K562 (cell line): ENCODE results near the gene CYP2D6. TPM values are rescaled to one million over a fixed set of nuclear protein-coding genes. Genes with fewer than 3 reads are reported as not detected.

Experiments
- ATAC-seq: fragments of 200-7000 bp; cut with Tn5 transposase; 3 replicates; pipeline ENCODE4 v1.9.1; 2020; ENCODE audit warnings: moderate library complexity
- BruUV-seq: library from RNA; stranded (reverse); fragments of 400-500 nt; replicated peaks from 2 replicates; lab custom pipeline; 2021; lab: Mats Ljungman, UMichigan
- CTCF ChIA-PET: fragments of 300-600 bp; formaldehyde crosslinking; extraction: SDS; loops from one replicate; lab custom pipeline; 2021; ENCODE audit warnings: low intra/inter-chr PET ratio; lab: Yijun Ruan, JAX
- POLR2A ChIA-PET: fragments of 300-600, 350-650 bp; sonication (Branson Sonifier 250); formaldehyde crosslinking; extraction: SDS; loops from one replicate; lab custom pipeline; 2021; ENCODE audit warnings: antibody characterized with exemption, inconsistent platforms; lab: Yijun Ruan, JAX
- DNase-seq, 4 experiments: peaks; one replicate each; pipeline versions ENCODE4 v3.0.0 to v3.0.0-alpha.2; 2011 to 2018; ENCODE audit warnings: low spot score in 3 of 4, mixed read lengths in 3 of 4; ENCODE audit errors: extremely low read depth in 1 of 4
- FAIRE-seq: peaks from 2 replicates; lab custom pipeline; 2011; peaks lifted over from hg19 to GRCh38; lab: Jason Lieb, UNC
- H2AFZ ChIP-seq: 2 replicates; pipeline ENCODE4 v1.6.0; 2011; ENCODE audit warnings: low read depth, low read length, control low read depth, inconsistent platforms
- H3K27ac ChIP-seq: fragments of 200-600 bp; 3 replicates; pipeline ENCODE4 v1.8.0; 2011; ENCODE audit warnings: low read depth, mild to moderate bottlenecking, control low read depth, inconsistent platforms, low read length, moderate library complexity, mixed read lengths; ENCODE audit errors: extremely low read depth
- H3K27me3 ChIP-seq, 2 experiments: fragments of 300-600 bp in 1 of 2; 2 replicates in 1 of 2; 3 replicates in 1 of 2; pipeline versions ENCODE4 v1.6.0 to v1.8.0; 2011; ENCODE audit warnings: inconsistent platforms in 2 of 2, low read length in 2 of 2, mild to moderate bottlenecking in 1 of 2, mixed read lengths in 1 of 2, moderate library complexity in 1 of 2; ENCODE audit not compliant: control insufficient read depth in 2 of 2, insufficient read depth in 2 of 2
- H3K36me3 ChIP-seq: fragments of 300-600 bp; 3 replicates; pipeline ENCODE4 v1.8.0; 2011; ENCODE audit warnings: mild to moderate bottlenecking, low read length, inconsistent platforms; ENCODE audit not compliant: control insufficient read depth, insufficient read depth
- H3K4me1 ChIP-seq, 2 experiments: fragments of 200-600 bp in 1 of 2; replicated peaks in 1 of 2; 2 replicates in 1 of 2; 3 replicates in 1 of 2; pipeline versions ENCODE4 v1.5.1 to v1.8.0; 2011; ENCODE audit warnings: inconsistent platforms in 2 of 2, low read length in 2 of 2, mild to moderate bottlenecking in 1 of 2, mixed read lengths in 1 of 2, moderate library complexity in 1 of 2; ENCODE audit not compliant: control insufficient read depth in 2 of 2, insufficient read depth in 2 of 2
- H3K4me2 ChIP-seq: 2 replicates; pipeline ENCODE4 v1.6.1; 2011; ENCODE audit warnings: low read length, control low read depth, inconsistent platforms, mixed read lengths; ENCODE audit not compliant: insufficient read depth
- H3K4me3 ChIP-seq: fragments of 200-600 bp; sonication (generic), shearing (Covaris generic); 2 replicates; pipeline ENCODE4 v1.5.1; 2016; ENCODE audit warnings: control low read depth, inconsistent platforms
- H3K79me2 ChIP-seq: fragments of 200-600 bp; 3 replicates; pipeline ENCODE4 v1.8.0; 2011; ENCODE audit warnings: low read length, inconsistent platforms; ENCODE audit not compliant: control insufficient read depth, insufficient read depth
- H3K9ac ChIP-seq, 2 experiments: 2 replicates each; pipeline versions ENCODE4 v1.6.0 to v1.6.1; 2011; ENCODE audit warnings: low read depth in 2 of 2, low read length in 2 of 2, control low read depth in 1 of 2, inconsistent platforms in 1 of 2, mild to moderate bottlenecking in 1 of 2, mixed read lengths in 1 of 2; ENCODE audit not compliant: insufficient read depth in 1 of 2
- H3K9me1 ChIP-seq: one replicate; pipeline ENCODE4 v1.6.0; 2011; ENCODE audit warnings: inconsistent platforms, mild to moderate bottlenecking, low read length, moderate library complexity; ENCODE audit not compliant: control insufficient read depth, insufficient read depth
- H3K9me3 ChIP-seq: replicated peaks from 2 replicates; pipeline ENCODE4 v1.5.1; 2011; ENCODE audit warnings: low read depth, low read length, inconsistent platforms; ENCODE audit not compliant: control insufficient read depth, insufficient read depth
- H4K20me1 ChIP-seq: replicated peaks from 2 replicates; pipeline ENCODE4 v1.6.1; 2011; ENCODE audit warnings: low read length, inconsistent platforms, mixed read lengths; ENCODE audit not compliant: control insufficient read depth, insufficient read depth
- C11orf30 ChIP-seq: fragments of 450-650 bp; IDR thresholded peaks from 2 replicates; pipeline ENCODE4 v1.6.1; 2016; ENCODE audit warnings: low read depth, mild to moderate bottlenecking
- CSDE1 ChIP-seq, 2 experiments: fragments of 450-650 bp; IDR thresholded peaks; 2 replicates each; pipeline ENCODE4 v1.6.1; 2016; ENCODE audit warnings: mild to moderate bottlenecking in 1 of 2
- GTF2A2 ChIP-seq: IDR thresholded peaks from 2 replicates; pipeline ENCODE4 v1.6.1; 2016; ENCODE audit warnings: mild to moderate bottlenecking, missing genetic modification characterization, missing compliant biosample characterization
- KLF13 ChIP-seq: fragments of 450-650 bp; IDR thresholded peaks from 2 replicates; pipeline ENCODE4 v1.6.1; 2016; ENCODE audit warnings: missing genetic modification characterization, low read depth, mild to moderate bottlenecking, missing compliant biosample characterization, moderate library complexity, borderline replicate concordance
- MCM5 ChIP-seq: fragments of 450-650 bp; IDR thresholded peaks from 2 replicates; pipeline ENCODE4 v1.6.1; 2016; ENCODE audit warnings: low read depth
- POLR2A ChIP-seq: fragments of 450-650 bp; conservative IDR thresholded peaks from 2 replicates; pipeline ENCODE4 v1.6.1; 2016
- PURB ChIP-seq: sonication (generic); formaldehyde crosslinking; IDR thresholded peaks from 2 replicates; pipeline ENCODE4 v1.9.0; 2021; ENCODE audit warnings: low read depth, mild to moderate bottlenecking, missing genetic modification reagents
- SNRNP70 ChIP-seq: fragments of 200-400 bp; formaldehyde crosslinking; optimal IDR thresholded peaks from 2 replicates; pipeline ENCODE3; 2017; ENCODE audit warnings: low read depth, low read length
- TFAM ChIP-seq: fragments of 250-450 bp; sonication (Bioruptor Pico); conservative IDR thresholded peaks from 2 replicates; pipeline ENCODE4 v1.5.0; 2021; ENCODE audit warnings: mild to moderate bottlenecking, moderate library complexity
- ZNF133 ChIP-seq: fragments of 250-450 bp; sonication (Bioruptor Pico); IDR thresholded peaks from 2 replicates; pipeline ENCODE4 v1.4.0; 2020; ENCODE audit warnings: mild to moderate bottlenecking
- ZNF24 ChIP-seq: fragments of 450-650 bp; IDR thresholded peaks from 2 replicates; pipeline ENCODE4 v1.6.1; 2016
- ZNF431 ChIP-seq: sonication (generic); formaldehyde crosslinking; IDR thresholded peaks from 2 replicates; pipeline ENCODE4 v1.8.0; 2022; ENCODE audit warnings: mild to moderate bottlenecking, missing genetic modification reagents
- ZNF644 ChIP-seq: fragments of 200-800 bp; sonication (Bioruptor generic); IDR thresholded peaks from 2 replicates; pipeline ENCODE4 v1.6.1; 2016; ENCODE audit warnings: low read depth, missing genetic modification characterization, missing compliant biosample characterization
- ZNF696 ChIP-seq: fragments of 250-450 bp; sonication (Bioruptor Pico); conservative IDR thresholded peaks from 2 replicates; pipeline ENCODE4 v1.4.0; 2020; ENCODE audit warnings: mild to moderate bottlenecking, moderate library complexity
- ZNF75A ChIP-seq: fragments of 450-650 bp; formaldehyde crosslinking; IDR thresholded peaks from 2 replicates; pipeline ENCODE4 v1.4.0; 2020; ENCODE audit warnings: mild to moderate bottlenecking
- WGBS: fragments of 100-300 bp; shearing (Covaris generic); methylation state at CpG from one replicate; pipeline ENCODE4 v1.1.6; 2016; ENCODE audit warnings: low coverage, mixed read lengths; ENCODE audit not compliant: insufficient coverage; ENCODE audit errors: missing lambda C conversion rate; 5-methylcytosine and 5-hydroxymethylcytosine counted together
- in situ Hi-C: fragments of 300-500 bp; cut with MboI; formaldehyde crosslinking; loops from 4 replicates; pipeline ENCODE4 v1.15.0; 2018; ENCODE audit warnings: inconsistent platforms, mixed read lengths
- intact Hi-C: fragments of 100-400 bp; cut with micrococcal nuclease; formaldehyde crosslinking; loops from 2 replicates; pipeline ENCODE4 v1.14.2; 2022
- polyA plus RNA-seq, 8 experiments: library from polyadenylated mRNA; depleted of rRNA in 4 of 8; stranded (reverse) in 5 of 8; unstranded in 3 of 8; fragments of >200 nt; fragmentation: Nextera tagmentation in 2 of 8; fragmentation: Illumina TruSeq in 1 of 8; extraction: Ambion mirVana in 2 of 8; extraction: Trizol in 1 of 8; gene quantifications; 2 replicates each; pipeline versions ENCODE4 v1.2.1 to v1.2.3, GENCODE V29; 2011 to 2014; ENCODE audit warnings: inconsistent platforms in 1 of 8, missing spikeins in 1 of 8
- total RNA-seq, 7 experiments: library from RNA; depleted of rRNA in 6 of 7; stranded (reverse); fragments of >200 nt in 6 of 7; fragmentation: Illumina TruSeq in 2 of 7; extraction: Trizol in 2 of 7; gene quantifications; 2 replicates each; pipeline versions ENCODE4 v1.2.1 to v1.2.3, GENCODE V29; 2011 to 2021; ENCODE audit warnings: low replicate concordance in 1 of 7
- TF ChIP-seq, protein P1 (sequence below): fragments of 450-650 bp; IDR thresholded peaks from 2 replicates; pipeline ENCODE4 v1.6.1; 2016; ENCODE audit warnings: low read depth
- TF ChIP-seq, protein P2 (sequence below): fragments of 450-650 bp; IDR thresholded peaks from 2 replicates; pipeline ENCODE4 v1.6.1; 2016; ENCODE audit warnings: low read depth, mild to moderate bottlenecking, moderate library complexity

CYP2D6 gene
- total and polyA plus RNA-seq, 9 of the 15 experiments (the other 6 are each of a cell fraction or from before 2014, with no cell fraction given) = 0.04 to 0.20 (median 0.09) TPM; not detected in 5

DNA sequence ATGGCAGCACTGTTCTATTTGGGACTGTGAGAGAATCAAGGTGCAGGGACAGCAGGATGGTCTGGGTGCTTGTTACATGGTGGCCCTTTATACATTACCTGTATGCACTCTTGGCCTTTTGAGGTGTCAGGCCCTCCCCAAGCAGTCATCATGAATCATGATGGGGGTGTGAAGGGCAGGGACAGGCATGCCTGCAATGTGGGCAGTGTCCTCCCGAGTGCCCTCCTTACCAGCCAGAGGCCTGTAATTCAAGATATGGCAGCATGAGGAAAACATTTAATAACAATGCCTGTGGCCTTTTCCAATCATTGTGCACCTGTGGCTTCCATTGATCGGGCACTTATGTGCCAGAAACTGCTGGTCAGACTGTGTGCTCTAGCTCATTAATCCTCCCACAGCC, 25.5 kb upstream of the CYP2D6 start:
- WGBS = 79% methylated on average over 2 of the region's 2 CpGs

More for the DNA sequence above, 25.5 kb upstream of the CYP2D6 start:
- Histone ChIP-seq H4K20me1 (no peaks in the 10 kb centered on the region), H3K4me2 (no peak overlapping the region), H3K36me3 (no peaks in the 10 kb centered on the region; the same call in 2 of the 3 replicates), H3K9me3 (no peaks in the 10 kb centered on the region), H3K27me3 (no peaks in the 10 kb centered on the region), H3K79me2 (no peaks in the 10 kb centered on the region), H3K4me3 (no peak overlapping the region), H3K4me1 (peaks cover 0 to 14% of the 10 kb centered on the region in 2 experiments; a peak in 2 of 5 replicates), H3K27ac (no peak overlapping the region), H3K9me1 (no peaks in the 10 kb centered on the region), H2AFZ (no peak overlapping the region), H3K9ac (no peak overlapping the region)
- no TSS peak for BruUV-seq
- ChIA-PET CTCF (no interaction called here), POLR2A (no interaction called here)
- FAIRE-seq = no peak
- in situ Hi-C loops (no loop called here), intact Hi-C loops (no loop called here)
- TF ChIP-seq ZNF644 (tag) (no peak), CSDE1 (IDR thresholded peaks at IDR 0.05) (no peak), POLR2A (no peak), PURB (CRISPR knock-in tag) (no peak), GTF2A2 (tag) (no peak), ZNF75A (CRISPR knock-in tag) (no peak), ZNF133 (CRISPR knock-in tag) (no peak), MCM5 (no peak), TFAM (CRISPR knock-in tag) (no peak), KLF13 (tag) (no peak), SNRNP70 (no peak), ZNF431 (CRISPR knock-in tag) (no peak), ZNF696 (CRISPR knock-in tag) (no peak), C11orf30 (no peak), ZNF24 (no peak)
- TF ChIP-seq, protein P1, sequence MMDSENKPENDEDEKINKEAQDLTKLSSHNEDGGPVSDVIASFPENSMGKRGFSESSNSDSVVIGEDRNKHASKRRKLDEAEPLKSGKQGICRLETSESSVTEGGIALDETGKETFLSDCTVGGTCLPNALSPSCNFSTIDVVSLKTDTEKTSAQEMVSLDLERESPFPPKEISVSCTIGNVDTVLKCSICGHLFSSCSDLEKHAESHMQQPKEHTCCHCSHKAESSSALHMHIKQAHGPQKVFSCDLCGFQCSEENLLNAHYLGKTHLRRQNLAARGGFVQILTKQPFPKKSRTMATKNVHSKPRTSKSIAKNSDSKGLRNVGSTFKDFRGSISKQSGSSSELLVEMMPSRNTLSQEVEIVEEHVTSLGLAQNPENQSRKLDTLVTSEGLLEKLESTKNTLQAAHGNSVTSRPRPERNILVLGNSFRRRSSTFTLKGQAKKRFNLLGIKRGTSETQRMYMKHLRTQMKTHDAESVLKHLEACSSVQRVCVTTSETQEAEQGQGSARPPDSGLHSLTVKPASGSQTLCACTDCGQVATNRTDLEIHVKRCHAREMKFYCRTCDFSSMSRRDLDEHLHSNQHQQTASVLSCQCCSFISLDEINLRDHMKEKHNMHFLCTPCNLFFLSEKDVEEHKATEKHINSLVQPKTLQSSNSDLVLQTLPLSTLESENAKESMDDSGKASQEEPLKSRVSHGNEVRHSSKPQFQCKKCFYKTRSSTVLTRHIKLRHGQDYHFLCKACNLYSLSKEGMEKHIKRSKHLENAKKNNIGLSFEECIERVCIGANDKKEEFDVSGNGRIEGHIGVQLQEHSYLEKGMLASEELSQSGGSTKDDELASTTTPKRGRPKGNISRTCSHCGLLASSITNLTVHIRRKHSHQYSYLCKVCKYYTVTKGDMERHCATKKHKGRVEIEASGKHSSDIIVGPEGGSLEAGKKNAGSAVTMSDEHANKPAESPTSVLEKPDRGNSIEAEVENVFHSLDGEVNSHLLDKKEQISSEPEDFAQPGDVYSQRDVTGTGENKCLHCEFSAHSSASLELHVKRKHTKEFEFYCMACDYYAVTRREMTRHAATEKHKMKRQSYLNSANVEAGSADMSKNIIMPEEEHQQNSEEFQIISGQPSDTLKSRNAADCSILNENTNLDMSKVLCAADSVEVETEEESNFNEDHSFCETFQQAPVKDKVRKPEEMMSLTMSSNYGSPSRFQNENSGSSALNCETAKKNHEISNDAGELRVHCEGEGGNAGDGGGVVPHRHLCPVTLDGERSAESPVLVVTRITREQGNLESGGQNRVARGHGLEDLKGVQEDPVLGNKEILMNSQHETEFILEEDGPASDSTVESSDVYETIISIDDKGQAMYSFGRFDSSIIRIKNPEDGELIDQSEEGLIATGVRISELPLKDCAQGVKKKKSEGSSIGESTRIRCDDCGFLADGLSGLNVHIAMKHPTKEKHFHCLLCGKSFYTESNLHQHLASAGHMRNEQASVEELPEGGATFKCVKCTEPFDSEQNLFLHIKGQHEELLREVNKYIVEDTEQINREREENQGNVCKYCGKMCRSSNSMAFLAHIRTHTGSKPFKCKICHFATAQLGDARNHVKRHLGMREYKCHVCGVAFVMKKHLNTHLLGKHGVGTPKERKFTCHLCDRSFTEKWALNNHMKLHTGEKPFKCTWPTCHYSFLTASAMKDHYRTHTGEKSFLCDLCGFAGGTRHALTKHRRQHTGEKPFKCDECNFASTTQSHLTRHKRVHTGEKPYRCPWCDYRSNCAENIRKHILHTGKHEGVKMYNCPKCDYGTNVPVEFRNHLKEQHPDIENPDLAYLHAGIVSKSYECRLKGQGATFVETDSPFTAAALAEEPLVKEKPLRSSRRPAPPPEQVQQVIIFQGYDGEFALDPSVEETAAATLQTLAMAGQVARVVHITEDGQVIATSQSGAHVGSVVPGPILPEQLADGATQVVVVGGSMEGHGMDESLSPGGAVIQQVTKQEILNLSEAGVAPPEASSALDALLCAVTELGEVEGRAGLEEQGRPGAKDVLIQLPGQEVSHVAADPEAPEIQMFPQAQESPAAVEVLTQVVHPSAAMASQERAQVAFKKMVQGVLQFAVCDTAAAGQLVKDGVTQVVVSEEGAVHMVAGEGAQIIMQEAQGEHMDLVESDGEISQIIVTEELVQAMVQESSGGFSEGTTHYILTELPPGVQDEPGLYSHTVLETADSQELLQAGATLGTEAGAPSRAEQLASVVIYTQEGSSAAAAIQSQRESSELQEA = no peak
- TF ChIP-seq, protein P2, sequence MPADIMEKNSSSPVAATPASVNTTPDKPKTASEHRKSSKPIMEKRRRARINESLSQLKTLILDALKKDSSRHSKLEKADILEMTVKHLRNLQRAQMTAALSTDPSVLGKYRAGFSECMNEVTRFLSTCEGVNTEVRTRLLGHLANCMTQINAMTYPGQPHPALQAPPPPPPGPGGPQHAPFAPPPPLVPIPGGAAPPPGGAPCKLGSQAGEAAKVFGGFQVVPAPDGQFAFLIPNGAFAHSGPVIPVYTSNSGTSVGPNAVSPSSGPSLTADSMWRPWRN = no peak
- no peak for ATAC-seq
- DNase-seq = no peak
